Panc1 (cell line): Measurements from ENCODE around the gene SCAP. TPM values are rescaled to one million over a fixed set of nuclear protein-coding genes. Genes with fewer than 3 reads are reported as not detected.

Source experiments
- ATAC-seq: fragments of 200-7000 bp; cut with Tn5 transposase; 2 replicates; pipeline ENCODE4 v1.9.1; 2020; ENCODE audit warnings: mild to moderate bottlenecking, moderate library complexity
- BruUV-seq: library from RNA; stranded (reverse); fragments of 400-500 nt; replicated peaks from 2 replicates; lab custom pipeline; 2021; lab: Mats Ljungman, UMichigan
- CTCF ChIA-PET: fragments of 300-600 bp; sonication (Branson Sonifier 250); formaldehyde crosslinking; loops from one replicate; lab custom pipeline; 2022; ENCODE audit warnings: antibody characterized with exemption; lab: Charles Lee
- POLR2A ChIA-PET: fragments of 300-600 bp; sonication (Branson Sonifier 250); formaldehyde crosslinking; loops from one replicate; lab custom pipeline; 2022; ENCODE audit warnings: antibody characterized with exemption; lab: Charles Lee
- DNase-seq: peaks from one replicate; pipeline ENCODE4 v3.0.0-alpha.2; 2010; ENCODE audit warnings: low read depth, low spot score
- H3K27ac ChIP-seq: 2 replicates; pipeline ENCODE4 v1.5.1; 2011; ENCODE audit warnings: mild to moderate bottlenecking, low read length, inconsistent platforms
- H3K27me3 ChIP-seq: fragments of 200-500 bp; sonication (Bioruptor generic); 2 replicates; pipeline ENCODE4 v1.6.0; 2014; ENCODE audit warnings: low read length, inconsistent platforms; ENCODE audit not compliant: control insufficient read depth, insufficient read depth
- H3K36me3 ChIP-seq: fragments of 200-500 bp; sonication (Bioruptor generic); 2 replicates; pipeline ENCODE4 v1.5.1; 2014; ENCODE audit warnings: inconsistent platforms, mild to moderate bottlenecking, low read length, moderate library complexity; ENCODE audit not compliant: control insufficient read depth, insufficient read depth
- H3K4me1 ChIP-seq: 2 replicates; pipeline ENCODE4 v1.5.1; 2011; ENCODE audit warnings: inconsistent platforms, mild to moderate bottlenecking, low read length, moderate library complexity; ENCODE audit not compliant: control insufficient read depth, insufficient read depth
- H3K4me3 ChIP-seq, 2 experiments: 2 replicates each; pipeline ENCODE4 v1.5.1; 2011 to 2012; ENCODE audit warnings: low read depth in 2 of 2, low read length in 2 of 2, mild to moderate bottlenecking in 2 of 2, inconsistent platforms in 1 of 2, moderate library complexity in 1 of 2
- H3K9me3 ChIP-seq: fragments of 200-500 bp; sonication (Bioruptor generic); 2 replicates; pipeline ENCODE4 v1.5.1; 2014; ENCODE audit warnings: low read depth, mild to moderate bottlenecking, inconsistent platforms, low read length, moderate library complexity; ENCODE audit not compliant: control insufficient read depth, insufficient read depth
- CTCF ChIP-seq: fragments of 450-650 bp; IDR thresholded peaks from 2 replicates; pipeline ENCODE4 v1.5.1; 2017; ENCODE audit warnings: mild to moderate bottlenecking
- POLR2AphosphoS5 ChIP-seq: IDR thresholded peaks from 2 replicates; pipeline ENCODE4 v1.6.1; 2012; ENCODE audit warnings: mild to moderate bottlenecking, low read depth, low read length, moderate library complexity
- REST ChIP-seq, 2 experiments: IDR thresholded peaks; 2 replicates each; pipeline ENCODE4 v1.6.1; 2011 to 2012; ENCODE audit warnings: low read depth in 2 of 2, control low read depth in 1 of 2, low read length in 1 of 2, mild to moderate bottlenecking in 1 of 2, moderate library complexity in 1 of 2; ENCODE audit not compliant: insufficient read depth in 1 of 2
- SIN3A ChIP-seq: IDR thresholded peaks from 2 replicates; pipeline ENCODE4 v1.6.1; 2012; ENCODE audit warnings: low read depth, mild to moderate bottlenecking, low read length, moderate library complexity, borderline replicate concordance; ENCODE audit not compliant: insufficient read depth
- TCF7L2 ChIP-seq: IDR thresholded peaks from 2 replicates; pipeline ENCODE4 v1.6.1; 2011; ENCODE audit warnings: mild to moderate bottlenecking, low read depth, low read length, inconsistent platforms
- in situ Hi-C: cut with HindIII; loops from 2 replicates; pipeline ENCODE4 v1.10.0; 2016; ENCODE audit warnings: low sequenced_read_pairs, low pct_unique_long_range_greater_than_20kb
- intact Hi-C: fragments of 100-400 bp; cut with micrococcal nuclease; formaldehyde crosslinking; loops from one replicate; pipeline ENCODE4 v1.10.0; 2022; ENCODE audit not compliant: unreplicated experiment
- total RNA-seq: library from RNA; stranded (reverse); gene quantifications from one replicate; pipeline ENCODE4 v1.2.1, GENCODE V29; 2021; ENCODE audit not compliant: unreplicated experiment

Gene SCAP
- total RNA-seq, 1 experiment from 2014 or later, result 49.7 TPM

- intact Hi-C loops (no loop called here), in situ Hi-C loops (no loop called here)
- ChIA-PET POLR2A (no interaction called here), CTCF (no interaction called here)
- no peak overlapping the region for H3K4me3 ChIP-seq
- no peaks in the 10 kb centered on the region for H3K9me3 ChIP-seq
- DNase-seq, result no peak
- H3K4me1 ChIP-seq, result peaks cover 7% of the 10 kb centered on the region
- no peak overlapping the region for H3K27ac ChIP-seq
- ATAC-seq, result no peak
- TF ChIP-seq SIN3A, result no peak
- TF ChIP-seq POLR2AphosphoS5, result no peak
- no peak for TF ChIP-seq TCF7L2
- TF ChIP-seq REST (IDR thresholded peaks at IDR 0.05; ENCODE audit: insufficient read depth in 1 of 2, low read depth in 2 of 2, low read length in 1 of 2), result no peak
- H3K27me3 ChIP-seq, result no peaks in the 10 kb centered on the region
- H3K36me3 ChIP-seq, result no peaks in the 10 kb centered on the region; the same call in 1 of the 2 replicates
- BruUV-seq, result no TSS peak
These were observed 39.4 kb upstream of the SCAP start for GRCh38 chr3:47515100-47515499.

- Histone ChIP-seq H3K9me3 (no peaks in the 10 kb centered on the region), H3K27ac (peak within 1 kb of the TSS; percentile 93), H3K36me3 (no peaks in the 10 kb centered on the region; the same call in 1 of the 2 replicates), H3K4me1 (peaks cover 7% of the 10 kb centered on the region), H3K4me3 (peak within 1 kb of the TSS; percentile 65 to 79), H3K27me3 (no peaks in the 10 kb centered on the region)
- ATAC-seq (peak; percentile 99), DNase-seq (peak; percentile 84)
- intact Hi-C loops, result no loop called here
- in situ Hi-C loops, result no loop called here
- POLR2A ChIA-PET, result interaction anchor here (0.6 kb wide), 1 partner anchor 185 kb away, joined by 6 read pairs; no protein-coding TSS in a partner anchor
- no TSS peak for BruUV-seq
- CTCF ChIA-PET, result no interaction called here
- no peak for TF ChIP-seq TCF7L2
- peak; percentile 60 for TF ChIP-seq POLR2AphosphoS5
- TF ChIP-seq REST (IDR thresholded peaks at IDR 0.05; ENCODE audit: insufficient read depth in 1 of 2, low read depth in 2 of 2, low read length in 1 of 2), result peak in 1 of 2 experiments; percentile 58; a peak in 1 of 4 replicates
- TF ChIP-seq CTCF, result no peak; the same call in 1 of the 2 replicates
- TF ChIP-seq SIN3A, result no peak
These were observed 37.6 kb upstream of the SCAP start, which contains the start of gene ELP6 for GRCh38 chr3:47513125-47513929. Gene ELP6, minus strand, starts transcription at chr3:47513712. Its CDS starts 122 bp downstream, at chr3:47513590.
